Skeletal muscle satellite cell (primary cell): ENCODE data around the gene SURF6.

Experiments used
- H3K27me3 ChIP-seq: 2 replicates; pipeline ENCODE4 v1.7.0; 2013; ENCODE audit warnings: low read length; ENCODE audit not compliant: control insufficient read depth, insufficient read depth
- H3K36me3 ChIP-seq: 2 replicates; pipeline ENCODE4 v1.7.0; 2013; ENCODE audit warnings: mild to moderate bottlenecking, control low read depth, low read length; ENCODE audit not compliant: insufficient read depth
- H3K4me1 ChIP-seq: 2 replicates; pipeline ENCODE4 v1.7.0; 2013; ENCODE audit warnings: low read length; ENCODE audit not compliant: control insufficient read depth, insufficient read depth
- H3K4me2 ChIP-seq: 2 replicates; pipeline ENCODE4 v1.7.0; 2013; ENCODE audit warnings: mild to moderate bottlenecking, low read length
- H3K4me3 ChIP-seq: 2 replicates; pipeline ENCODE4 v1.7.0; 2013; ENCODE audit warnings: low read length
- H3K9ac ChIP-seq: 2 replicates; pipeline ENCODE4 v1.7.0; 2013; ENCODE audit warnings: mild to moderate bottlenecking, low read depth, low read length, moderate library complexity
- H3K9me3 ChIP-seq: replicated peaks from 2 replicates; pipeline ENCODE4 v1.7.0; 2013; ENCODE audit warnings: mild to moderate bottlenecking, control low read depth, low read length

SURF6 gene

DNA sequence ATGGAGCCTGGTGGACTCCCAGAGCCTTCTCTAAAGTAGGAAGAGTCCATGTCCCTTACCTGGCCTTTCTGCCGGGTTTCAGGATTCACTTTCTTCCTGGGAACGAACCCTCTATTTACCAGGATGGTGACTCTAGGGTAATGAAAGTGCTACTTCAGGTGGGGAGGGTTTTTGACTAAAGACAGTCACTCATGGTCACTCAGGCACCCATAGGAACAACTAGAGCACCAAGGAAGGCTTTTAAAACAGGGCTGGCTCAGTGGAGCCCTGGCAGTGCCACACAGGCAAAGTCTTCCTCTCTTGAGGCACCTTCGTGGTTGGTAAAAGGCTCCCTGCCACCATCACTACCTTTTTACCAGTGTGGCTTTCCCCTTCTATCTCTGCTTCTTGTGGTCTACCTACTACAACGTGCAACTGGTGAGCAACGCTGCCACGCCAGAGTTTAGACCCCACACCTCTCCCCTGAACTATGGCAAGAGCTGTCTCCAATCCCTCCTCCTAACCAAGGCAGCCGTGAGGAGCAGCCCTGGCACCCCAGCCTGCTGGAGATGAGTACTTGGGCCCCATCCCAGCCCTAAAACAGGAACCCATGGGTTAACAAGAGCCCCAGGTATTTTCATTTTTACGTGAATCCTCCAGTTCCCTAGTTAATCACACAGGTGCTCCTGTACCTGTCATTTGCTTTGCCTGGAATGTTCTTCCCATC lies 16.8 kb upstream of the SURF6 start:
- peaks cover 56% of the 10 kb centered on the region for H3K36me3 ChIP-seq
- no peak overlapping the region for H3K4me2 ChIP-seq
- H3K9ac ChIP-seq: no peak overlapping the region
- H3K4me3 ChIP-seq: no peak overlapping the region
- no peaks in the 10 kb centered on the region for H3K9me3 ChIP-seq
- no peaks in the 10 kb centered on the region for H3K27me3 ChIP-seq
- peaks cover 30% of the 10 kb centered on the region for H3K4me1 ChIP-seq

DNA sequence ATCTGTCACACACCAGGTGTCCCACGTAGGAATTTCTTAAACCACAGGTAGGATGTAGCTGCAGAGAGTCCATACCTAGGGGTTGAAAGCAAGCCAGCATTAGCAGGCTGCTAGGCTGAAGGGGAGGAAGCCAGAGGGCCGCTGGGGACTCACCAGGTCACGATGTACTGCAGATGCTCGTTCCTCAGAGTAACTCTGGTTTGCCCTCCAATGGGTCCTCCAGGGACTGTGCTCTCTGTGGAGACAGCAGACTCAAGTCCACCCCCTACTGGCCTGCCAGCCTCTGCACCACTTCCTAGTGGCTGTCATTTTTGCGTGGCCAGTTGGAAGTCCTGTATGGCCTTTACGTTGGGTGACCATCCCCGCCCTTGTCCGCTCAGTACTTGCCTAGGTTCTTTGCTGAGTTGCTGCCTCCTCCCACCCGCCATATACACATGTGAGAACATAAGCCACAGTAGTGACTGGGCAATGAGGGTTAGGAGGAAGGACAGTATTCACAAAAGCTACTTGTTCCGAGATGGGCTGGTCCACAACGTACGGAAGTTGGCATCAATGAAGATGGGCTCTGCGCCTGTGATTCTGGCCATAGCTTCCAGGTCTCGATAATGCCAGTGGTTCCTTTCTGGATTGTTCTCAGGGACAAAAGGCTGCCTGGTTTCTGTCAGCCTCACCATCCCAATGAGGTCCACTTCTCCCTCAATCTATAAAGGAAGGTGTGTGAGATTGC lies 16.1 kb upstream of the SURF6 start:
- H3K36me3 ChIP-seq: peaks cover 52% of the 10 kb centered on the region
- peak overlapping the region; percentile 5 for H3K9ac ChIP-seq
- H3K27me3 ChIP-seq: no peaks in the 10 kb centered on the region
- H3K9me3 ChIP-seq: no peaks in the 10 kb centered on the region
- peaks cover 25% of the 10 kb centered on the region for H3K4me1 ChIP-seq
- H3K4me2 ChIP-seq: no peak overlapping the region
- no peak overlapping the region for H3K4me3 ChIP-seq

DNA sequence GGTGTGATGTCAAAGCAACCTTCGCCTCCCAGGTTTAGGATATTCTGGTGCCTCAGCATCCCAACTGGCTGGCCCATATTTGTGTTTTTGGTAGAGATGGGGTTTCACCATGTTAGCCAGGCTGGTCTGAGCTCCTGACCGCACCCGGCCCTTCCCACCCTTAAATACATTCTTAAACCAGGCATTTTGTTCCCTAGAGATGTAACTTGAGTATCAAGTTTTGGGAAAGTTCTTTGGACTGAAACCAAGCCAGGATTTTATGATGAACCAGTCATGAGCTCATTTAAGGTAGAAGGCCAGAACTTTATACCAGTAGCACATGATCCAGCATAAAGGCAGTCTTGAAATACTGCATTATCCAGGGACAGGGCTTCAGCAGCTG lies 15.5 kb upstream of the SURF6 start:
- Histone ChIP-seq H3K4me2 (no peak overlapping the region), H3K4me3 (no peak overlapping the region), H3K9me3 (no peaks in the 10 kb centered on the region), H3K36me3 (peaks cover 52% of the 10 kb centered on the region), H3K9ac (peak overlapping the region; percentile 5), H3K4me1 (peaks cover 26% of the 10 kb centered on the region), H3K27me3 (no peaks in the 10 kb centered on the region)

DNA sequence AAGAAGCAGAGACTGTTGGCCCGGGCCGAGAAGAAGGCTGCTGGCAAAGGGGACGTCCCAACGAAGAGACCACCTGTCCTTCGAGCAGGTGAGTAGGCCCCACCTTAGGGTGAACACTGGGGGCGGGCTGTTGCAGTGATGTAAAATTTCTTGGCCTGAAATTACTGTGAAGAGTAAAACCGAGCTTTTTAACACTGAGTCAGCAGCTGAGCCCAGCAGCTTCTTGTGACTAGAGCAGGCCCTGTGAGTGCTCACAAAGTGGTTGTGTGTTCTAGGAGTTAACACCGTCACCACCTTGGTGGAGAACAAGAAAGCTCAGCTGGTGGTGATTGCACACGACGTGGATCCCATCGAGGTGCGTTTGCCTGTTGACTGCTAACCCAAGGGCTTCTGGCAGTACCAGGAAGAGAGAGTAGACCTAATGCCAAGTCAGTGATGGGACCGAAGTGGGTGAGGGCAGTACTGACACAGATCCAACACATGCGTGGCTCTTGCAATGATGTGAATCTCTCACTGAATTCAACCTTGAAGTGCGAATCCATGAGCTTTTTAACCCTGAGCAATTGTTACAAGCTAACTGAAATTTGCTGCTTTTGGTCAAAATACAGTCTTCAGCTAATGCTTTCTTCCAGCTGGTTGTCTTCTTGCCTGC lies 14.1 kb upstream of the SURF6 start:
- H3K4me3 ChIP-seq: peak overlapping the region; percentile 100
- H3K4me1 ChIP-seq: peaks cover 26% of the 10 kb centered on the region
- H3K9ac ChIP-seq: peak overlapping the region; percentile 100
- no peaks in the 10 kb centered on the region for H3K27me3 ChIP-seq
- H3K9me3 ChIP-seq: no peaks in the 10 kb centered on the region
- peak overlapping the region; percentile 99 for H3K4me2 ChIP-seq
- H3K36me3 ChIP-seq: peaks cover 66% of the 10 kb centered on the region

DNA sequence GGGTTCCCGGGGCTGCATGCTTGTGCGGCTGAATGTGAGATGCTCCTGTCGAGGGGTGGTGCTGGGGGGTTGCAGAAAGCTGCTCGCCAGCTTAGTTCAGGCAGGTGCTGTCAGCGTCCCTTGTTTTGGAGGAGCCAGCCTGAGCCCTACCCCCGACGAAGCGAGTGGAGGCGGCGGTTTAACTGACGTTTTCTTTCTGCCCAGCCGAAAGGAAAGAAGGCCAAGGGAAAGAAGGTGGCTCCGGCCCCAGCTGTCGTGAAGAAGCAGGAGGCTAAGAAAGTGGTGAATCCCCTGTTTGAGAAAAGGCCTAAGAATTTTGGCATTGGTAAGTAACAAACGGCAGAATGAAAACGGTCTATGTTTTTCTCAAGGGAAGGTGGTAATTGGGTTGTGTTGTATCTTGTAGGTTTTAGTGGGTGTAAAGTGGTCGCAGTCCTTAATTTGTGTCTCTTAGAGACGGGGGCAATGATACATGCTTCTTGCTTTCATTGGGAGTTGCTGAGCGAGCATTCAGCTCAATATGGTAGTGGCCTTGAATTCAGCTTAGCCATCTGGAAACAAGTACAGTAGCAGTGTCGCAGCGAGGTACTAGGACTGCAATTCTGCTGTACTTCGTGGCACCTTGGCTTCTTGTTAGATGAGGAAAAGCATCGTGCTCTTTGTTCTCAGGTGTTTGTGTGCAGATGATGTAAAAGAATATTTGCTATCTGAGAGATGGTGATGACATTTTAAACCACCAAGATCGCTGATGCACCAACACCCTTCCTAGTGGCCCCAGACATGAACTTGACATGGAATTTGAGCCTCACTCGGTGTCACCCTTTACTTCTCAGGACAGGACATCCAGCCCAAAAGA lies 13.0 kb upstream of the SURF6 start:
- H3K36me3 ChIP-seq: peaks cover 77% of the 10 kb centered on the region
- peak overlapping the region; percentile 99 for H3K4me2 ChIP-seq
- H3K4me1 ChIP-seq: peaks cover 22% of the 10 kb centered on the region
- H3K4me3 ChIP-seq: peak overlapping the region; percentile 100
- no peaks in the 10 kb centered on the region for H3K27me3 ChIP-seq
- no peaks in the 10 kb centered on the region for H3K9me3 ChIP-seq
- H3K9ac ChIP-seq: peak overlapping the region; percentile 100

DNA sequence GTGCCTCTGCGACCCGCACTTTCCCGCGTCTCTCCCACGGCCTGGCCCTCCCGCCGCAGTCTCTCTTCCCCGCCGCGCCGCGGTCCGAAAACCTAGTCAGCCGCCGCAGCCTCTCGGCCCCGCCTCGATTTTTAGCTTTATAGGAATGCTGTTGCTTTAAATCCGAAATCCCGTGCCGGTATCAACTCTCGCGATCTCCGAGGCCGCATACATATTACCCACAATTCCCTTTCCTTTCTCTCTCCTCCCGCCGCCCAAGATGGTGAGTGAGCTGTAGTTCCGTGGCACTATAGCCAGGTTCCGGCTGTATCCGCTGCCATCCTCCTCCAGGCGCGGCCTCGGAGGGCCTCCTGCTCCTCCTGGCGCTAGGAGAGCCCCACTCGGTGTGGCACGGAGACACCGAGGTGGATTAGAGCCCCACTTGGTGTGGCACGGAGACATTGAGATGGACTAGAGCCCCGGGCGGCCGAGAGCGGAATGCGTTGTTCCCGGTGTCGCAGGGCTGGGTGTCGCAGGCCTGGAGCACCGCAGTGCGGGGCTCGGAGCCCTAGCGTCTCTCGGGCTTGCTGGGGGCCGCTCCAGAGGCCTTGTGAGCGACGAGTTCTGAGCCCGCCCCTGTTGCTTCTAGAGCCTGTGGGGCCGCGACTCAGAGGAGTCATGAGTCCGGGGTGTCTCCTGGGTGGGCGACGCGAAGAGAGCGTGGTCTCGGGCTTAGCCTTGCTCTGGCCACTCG lies 12.2 kb upstream of the SURF6 start, which contains the start of the genes MED22 and RPL7A:
Gene MED22 (minus strand): TSS at position 147 of the 733 bp plus-strand sequence. CDS start 1,469 bp downstream, outside the sequence.
Gene RPL7A (plus strand): TSS at position 234 of the 733 bp plus-strand sequence. CDS start 26 bp downstream, at position 260.
- H3K36me3 ChIP-seq: peaks cover 83% of the 10 kb centered on the region

DNA sequence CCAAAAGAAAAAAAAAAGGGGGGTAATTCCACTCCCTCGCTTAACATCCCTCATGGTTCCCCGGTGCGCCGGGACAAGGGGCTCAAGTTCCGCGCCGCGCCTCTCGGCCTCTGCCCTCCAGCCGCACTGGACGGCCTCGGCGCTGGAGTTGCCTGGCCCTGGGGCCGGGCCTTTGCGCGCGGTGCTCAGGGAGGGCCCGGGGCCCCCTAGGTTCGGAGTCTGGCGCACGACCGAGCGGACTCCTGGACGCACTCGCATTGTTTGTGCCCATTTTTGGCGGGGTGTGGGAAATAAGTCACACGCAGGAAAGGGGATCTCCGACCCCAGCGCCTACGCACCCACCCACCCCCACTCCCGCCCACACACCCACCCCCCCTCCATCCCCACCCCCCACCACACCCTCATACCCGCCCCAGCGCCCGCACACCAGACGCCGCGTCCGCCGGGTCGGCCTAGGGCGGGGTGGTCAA lies 11.6 kb upstream of the SURF6 start:
- H3K36me3 ChIP-seq: peaks cover 80% of the 10 kb centered on the region
- H3K27me3 ChIP-seq: no peaks in the 10 kb centered on the region
- peaks cover 22% of the 10 kb centered on the region for H3K4me1 ChIP-seq
- H3K4me3 ChIP-seq: peak overlapping the region; percentile 100
- H3K9me3 ChIP-seq: no peaks in the 10 kb centered on the region
- peak overlapping the region; percentile 98 for H3K4me2 ChIP-seq
- H3K9ac ChIP-seq: peak overlapping the region; percentile 100

More for the DNA sequence above, 12.2 kb upstream of the SURF6 start, which contains the start of the genes MED22 and RPL7A:
- peaks cover 22% of the 10 kb centered on the region for H3K4me1 ChIP-seq
- H3K9ac ChIP-seq: peak within 1 kb of the TSS; percentile 100
- no peaks in the 10 kb centered on the region for H3K27me3 ChIP-seq
- H3K4me2 ChIP-seq: peak within 1 kb of the TSS; percentile 99
- peak within 1 kb of the TSS; percentile 100 for H3K4me3 ChIP-seq
- no peaks in the 10 kb centered on the region for H3K9me3 ChIP-seq

DNA sequence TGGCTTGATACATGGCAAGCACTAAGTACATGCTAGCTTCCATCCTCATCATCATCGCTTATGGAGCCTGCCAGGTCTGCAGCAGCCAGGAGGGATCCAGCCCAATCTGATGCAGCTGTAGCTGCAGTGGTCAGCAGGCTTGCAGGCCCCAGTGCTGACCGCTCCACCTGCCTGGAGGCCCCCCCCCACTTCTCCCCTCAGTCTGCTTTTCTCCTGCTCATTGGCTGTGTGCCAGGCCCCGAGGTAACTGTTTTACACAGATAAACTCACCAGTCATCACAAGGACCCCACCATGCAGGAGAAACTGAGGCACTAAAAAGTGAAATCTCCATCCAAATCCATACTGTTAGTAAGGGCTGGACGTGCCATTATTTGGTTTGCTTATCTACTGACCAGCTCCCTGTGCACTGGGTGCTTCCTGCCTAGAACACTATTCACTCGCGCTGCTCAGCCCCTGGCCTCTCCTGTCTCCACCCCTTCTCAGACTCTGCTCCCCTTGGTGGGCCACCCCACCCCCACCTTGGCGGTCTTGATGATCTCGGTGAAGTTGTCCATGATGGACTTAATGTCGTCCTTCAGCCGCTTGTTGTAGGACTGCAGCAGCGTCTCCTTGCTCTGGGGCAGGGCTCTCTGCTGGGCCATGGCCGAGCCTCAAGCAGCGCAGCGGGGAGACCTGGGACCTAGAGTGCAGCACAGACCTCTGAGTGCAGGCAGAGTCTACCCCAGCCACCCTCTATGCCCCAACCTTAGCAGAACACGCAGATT lies 10.2 kb upstream of the SURF6 start:
- Histone ChIP-seq H3K4me1 (peaks cover 22% of the 10 kb centered on the region), H3K4me2 (peak overlapping the region; percentile 98), H3K4me3 (peak overlapping the region; percentile 100), H3K36me3 (peaks cover 79% of the 10 kb centered on the region), H3K9me3 (no peaks in the 10 kb centered on the region), H3K9ac (peak overlapping the region; percentile 100), H3K27me3 (no peaks in the 10 kb centered on the region)

DNA sequence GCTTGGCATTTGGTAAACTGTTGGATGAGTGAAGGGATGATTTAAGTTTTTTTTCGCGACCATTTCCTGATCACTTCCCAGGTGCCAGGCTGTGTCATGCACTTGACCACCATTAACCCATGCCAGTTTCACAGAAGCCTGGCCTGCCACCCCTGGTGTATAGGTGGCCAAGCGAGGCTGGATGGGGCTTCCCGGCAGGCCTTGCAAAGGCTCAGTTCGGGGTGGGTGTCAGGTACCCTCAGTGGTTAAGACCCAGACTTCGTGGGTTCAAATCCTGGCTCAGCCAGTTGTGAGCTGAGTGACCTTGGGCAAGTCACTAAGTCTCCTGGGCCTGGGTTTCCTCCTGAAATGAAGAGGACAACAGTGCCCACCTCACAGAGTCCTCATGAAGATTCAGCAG lies 9.6 kb upstream of the SURF6 start:
- Histone ChIP-seq H3K4me2 (no peak overlapping the region), H3K4me3 (no peak overlapping the region), H3K9me3 (no peaks in the 10 kb centered on the region), H3K9ac (no peak overlapping the region), H3K27me3 (no peaks in the 10 kb centered on the region), H3K36me3 (peaks cover 79% of the 10 kb centered on the region), H3K4me1 (peaks cover 22% of the 10 kb centered on the region)

DNA sequence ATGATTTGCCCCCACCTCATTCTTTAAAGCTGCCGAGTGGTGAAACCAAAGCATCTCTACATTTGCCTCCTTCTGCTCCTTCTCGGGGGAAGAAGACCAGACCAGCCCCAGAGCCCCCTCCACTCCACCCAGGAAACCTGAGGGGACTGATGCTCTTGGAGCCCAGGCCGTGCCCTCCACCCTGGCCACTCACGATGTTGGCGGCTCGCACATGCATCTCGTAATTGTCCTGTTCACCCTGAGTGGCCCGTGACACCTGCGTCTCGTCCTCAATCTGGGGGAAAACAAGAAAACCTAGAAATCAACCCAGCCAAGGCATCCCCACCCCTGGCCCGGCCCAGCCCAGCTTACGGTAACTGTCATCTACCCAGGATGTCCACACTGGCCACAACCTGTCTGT lies 9.0 kb upstream of the SURF6 start:
- H3K4me1 ChIP-seq: peaks cover 20% of the 10 kb centered on the region
- no peak overlapping the region for H3K4me3 ChIP-seq
- H3K27me3 ChIP-seq: no peaks in the 10 kb centered on the region
- peaks cover 79% of the 10 kb centered on the region for H3K36me3 ChIP-seq
- H3K4me2 ChIP-seq: no peak overlapping the region
- no peaks in the 10 kb centered on the region for H3K9me3 ChIP-seq
- H3K9ac ChIP-seq: no peak overlapping the region
